MM.1S (cell line): Measurements from ENCODE around the gene HADHB.

Experiments
- DNase-seq: peaks from one replicate; pipeline ENCODE4 v3.0.0-alpha.2; 2015
- H2AFZ ChIP-seq: fragments of 300-600 bp; sonication (generic); 2 replicates; pipeline ENCODE4 v1.6.0; 2016; ENCODE audit warnings: antibody characterized with exemption, low read length
- H3F3A ChIP-seq: fragments of 300-600 bp; sonication (generic); 2 replicates; pipeline ENCODE4 v1.6.1; 2016; ENCODE audit warnings: mild to moderate bottlenecking, antibody characterized with exemption, low read length, moderate library complexity, mixed read lengths; ENCODE audit not compliant: insufficient read depth
- H3K27ac ChIP-seq: fragments of 300-600 bp; sonication (generic); 2 replicates; pipeline ENCODE4 v1.5.1; 2016; ENCODE audit warnings: mild to moderate bottlenecking, low read length
- H3K27me3 ChIP-seq: fragments of 300-600 bp; sonication (generic); replicated peaks from 2 replicates; pipeline ENCODE4 v1.6.0; 2016; ENCODE audit warnings: low read length; ENCODE audit not compliant: insufficient read depth
- H3K36me3 ChIP-seq: fragments of 300-600 bp; sonication (generic); replicated peaks from 2 replicates; pipeline ENCODE4 v1.6.1; 2016; ENCODE audit warnings: mild to moderate bottlenecking, low read length, mixed read lengths; ENCODE audit not compliant: insufficient read depth
- H3K4me1 ChIP-seq: fragments of 300-600 bp; sonication (generic); 2 replicates; pipeline ENCODE4 v1.6.1; 2016; ENCODE audit warnings: low read length, mixed read lengths
- H3K4me2 ChIP-seq: fragments of 300-600 bp; sonication (generic); 2 replicates; pipeline ENCODE4 v1.6.0; 2016; ENCODE audit warnings: low read depth, low read length
- H3K4me3 ChIP-seq: fragments of 300-600 bp; sonication (generic); 2 replicates; pipeline ENCODE4 v1.5.1; 2016; ENCODE audit warnings: low read length, mixed read lengths
- H3K79me2 ChIP-seq: fragments of 300-600 bp; sonication (generic); 2 replicates; pipeline ENCODE4 v1.6.1; 2016; ENCODE audit warnings: mixed run types, low read length, mixed read lengths
- H3K9ac ChIP-seq: fragments of 300-600 bp; sonication (generic); 2 replicates; pipeline ENCODE4 v1.6.1; 2016; ENCODE audit warnings: low read length, mixed read lengths
- H3K9me2 ChIP-seq: fragments of 300-600 bp; sonication (generic); replicated peaks from 2 replicates; pipeline ENCODE4 v1.6.1; 2016; ENCODE audit warnings: mild to moderate bottlenecking, low read length, mixed read lengths; ENCODE audit not compliant: insufficient read depth
- H3K9me3 ChIP-seq: fragments of 300-600 bp; sonication (generic); replicated peaks from 2 replicates; pipeline ENCODE4 v1.6.1; 2016; ENCODE audit warnings: mild to moderate bottlenecking, low read length, mixed read lengths; ENCODE audit not compliant: insufficient read depth
- H4K20me1 ChIP-seq: fragments of 300-600 bp; sonication (generic); 2 replicates; pipeline ENCODE4 v1.6.1; 2016; ENCODE audit warnings: mild to moderate bottlenecking, low read length, moderate library complexity, mixed read lengths; ENCODE audit not compliant: insufficient read depth
- CTCF ChIP-seq: fragments of 300-600 bp; sonication (generic); IDR thresholded peaks from 2 replicates; pipeline ENCODE4 v1.5.1; 2016; ENCODE audit warnings: antibody characterized with exemption, low read length, mixed read lengths
- EZH2 ChIP-seq: fragments of 300-600 bp; sonication (generic); optimal IDR thresholded peaks from 2 replicates; pipeline ENCODE3; 2017; ENCODE audit warnings: low read depth, mild to moderate bottlenecking, antibody characterized with exemption, low read length, mixed read lengths
- EZH2phosphoT487 ChIP-seq: fragments of 300-600 bp; sonication (generic); IDR thresholded peaks from 2 replicates; pipeline ENCODE4 v1.6.1; 2018; ENCODE audit warnings: antibody characterized with exemption, low read length

Gene HADHB

GRCh38 chr2:26224095-26224494 lies 20.6 kb upstream of the HADHB start:
- no peaks in the 10 kb centered on the region for H3K4me1 ChIP-seq
- no peaks in the 10 kb centered on the region for H3K27me3 ChIP-seq
- no peak overlapping the region for H3K27ac ChIP-seq
- no peaks in the 10 kb centered on the region for H3F3A ChIP-seq
- H3K4me2 ChIP-seq: no peak overlapping the region
- DNase-seq: no peak
- no peak overlapping the region for H3K4me3 ChIP-seq
- H4K20me1 ChIP-seq: no peaks in the 10 kb centered on the region
- no peak overlapping the region for H2AFZ ChIP-seq
- H3K79me2 ChIP-seq: peaks cover 3% of the 10 kb centered on the region; the same call in 1 of the 2 replicates
- peaks cover 3% of the 10 kb centered on the region for H3K36me3 ChIP-seq
- H3K9me2 ChIP-seq: no peaks in the 10 kb centered on the region
- no peak for TF ChIP-seq CTCF
- TF ChIP-seq EZH2phosphoT487: no peak
- TF ChIP-seq EZH2: no peak
- no peak overlapping the region for H3K9ac ChIP-seq
- no peaks in the 10 kb centered on the region for H3K9me3 ChIP-seq

GRCh38 chr2:26229595-26229994 lies 15.1 kb upstream of the HADHB start:
- H3K36me3 ChIP-seq: peaks cover 26% of the 10 kb centered on the region
- no peak overlapping the region for H2AFZ ChIP-seq
- H3K4me3 ChIP-seq: no peak overlapping the region
- H3K9me2 ChIP-seq: no peaks in the 10 kb centered on the region
- no peak overlapping the region for H3K27ac ChIP-seq
- H3K9me3 ChIP-seq: no peaks in the 10 kb centered on the region
- no peaks in the 10 kb centered on the region for H3K4me1 ChIP-seq
- DNase-seq: no peak
- H3K9ac ChIP-seq: no peak overlapping the region
- no peak overlapping the region for H3K4me2 ChIP-seq
- H4K20me1 ChIP-seq: no peaks in the 10 kb centered on the region
- peaks cover 3% of the 10 kb centered on the region; the same call in 1 of the 2 replicates for H3K79me2 ChIP-seq
- H3K27me3 ChIP-seq: no peaks in the 10 kb centered on the region
- no peaks in the 10 kb centered on the region for H3F3A ChIP-seq
- no peak for TF ChIP-seq CTCF
- TF ChIP-seq EZH2phosphoT487: no peak
- no peak for TF ChIP-seq EZH2

- peaks cover 27% of the 10 kb centered on the region for H3K36me3 ChIP-seq
Measured at GRCh38 chr2:26230806-26231205, 13.9 kb upstream of the HADHB start.

More at GRCh38 chr2:26230806-26231205, 13.9 kb upstream of the HADHB start:
- H3K9me3 ChIP-seq: no peaks in the 10 kb centered on the region
- no peak overlapping the region for H3K4me3 ChIP-seq
- H3F3A ChIP-seq: no peaks in the 10 kb centered on the region
- no peaks in the 10 kb centered on the region for H4K20me1 ChIP-seq
- no peaks in the 10 kb centered on the region for H3K9me2 ChIP-seq
- H2AFZ ChIP-seq: no peak overlapping the region
- TF ChIP-seq CTCF (no peak), EZH2 (no peak), EZH2phosphoT487 (no peak)
- H3K4me2 ChIP-seq: no peak overlapping the region
- H3K4me1 ChIP-seq: no peaks in the 10 kb centered on the region
- no peak overlapping the region for H3K27ac ChIP-seq
- H3K9ac ChIP-seq: no peak overlapping the region
- H3K79me2 ChIP-seq: peaks cover 3% of the 10 kb centered on the region; the same call in 1 of the 2 replicates
- no peak for DNase-seq
- H3K27me3 ChIP-seq: no peaks in the 10 kb centered on the region
